ENCODE results near the gene USP12.

The USP12 gene

GRCh38 chr13:27188239-27188638, 16.6 kb upstream of the USP12 start:
- intact Hi-C loops (cut with DNase I) = no loop called here

GRCh38 chr13:27186295-27186694, 14.7 kb upstream of the USP12 start:
- intact Hi-C loops (cut with DNase I) = no loop called here
- DNase-seq = no peak

More at GRCh38 chr13:27188239-27188638, 16.6 kb upstream of the USP12 start:
- DNase-seq = no peak

DNA sequence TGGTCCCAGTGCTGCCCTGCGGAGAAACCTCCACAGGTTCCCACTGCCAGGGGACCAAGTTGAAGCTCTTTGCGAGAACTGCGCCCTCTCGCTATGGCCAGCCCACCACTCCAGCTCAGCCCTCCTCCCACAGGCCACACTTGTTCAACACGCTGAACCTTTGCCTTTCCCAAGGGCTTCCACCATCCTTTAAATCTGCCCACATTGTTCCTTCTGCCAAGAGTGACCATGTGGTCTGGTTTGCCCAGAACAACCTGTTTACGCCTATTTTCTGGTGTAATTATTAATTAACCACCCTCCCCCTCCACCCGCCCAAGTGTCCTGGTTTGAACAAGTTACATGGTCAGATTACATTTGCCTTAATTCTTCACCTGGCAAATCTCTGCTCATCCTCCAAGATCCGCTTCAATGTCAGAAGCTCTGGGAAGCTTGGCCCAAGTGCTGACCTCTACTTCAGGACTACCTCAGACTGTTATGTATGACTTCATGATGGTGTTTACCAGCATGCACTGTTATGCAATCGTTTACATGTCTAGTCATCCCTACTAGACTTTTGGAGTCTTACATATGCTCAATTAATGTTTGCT, 12.0 kb upstream of the USP12 start:
- DNase-seq = no peak
- intact Hi-C loops (cut with DNase I) = no loop called here

DNA sequence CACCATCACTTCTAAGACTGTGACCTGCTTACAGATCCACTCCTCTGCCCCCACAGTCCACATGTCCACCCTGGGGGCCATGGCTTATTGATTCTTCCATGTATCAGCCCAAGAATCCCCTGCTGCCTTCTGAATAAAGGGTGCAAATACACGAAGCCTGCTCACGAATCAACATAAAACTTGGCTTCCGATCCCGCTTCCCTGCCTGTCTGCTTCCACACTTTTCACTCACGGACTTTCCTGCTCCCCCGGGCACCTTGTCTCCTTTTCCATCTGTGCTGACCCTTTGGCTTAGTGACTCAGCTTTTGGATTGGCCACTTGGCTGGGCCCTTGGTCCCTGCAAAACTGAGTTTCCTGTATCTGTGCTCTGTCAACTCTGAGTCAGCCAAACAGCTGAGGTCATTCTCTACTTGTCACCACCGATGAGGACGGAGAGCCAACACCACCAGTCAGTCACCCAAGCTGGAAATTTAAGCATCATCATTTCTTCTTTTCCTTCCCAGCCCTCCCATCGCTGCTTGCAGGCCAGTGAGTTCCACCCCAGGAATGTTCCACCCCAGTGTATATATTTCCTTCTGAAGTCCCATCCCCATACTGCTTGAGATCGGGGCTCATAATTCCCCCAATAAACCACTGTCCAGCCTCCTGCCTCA, 11.4 kb upstream of the USP12 start:
- no peak for DNase-seq
- intact Hi-C loops (cut with DNase I) = no loop called here

DNA sequence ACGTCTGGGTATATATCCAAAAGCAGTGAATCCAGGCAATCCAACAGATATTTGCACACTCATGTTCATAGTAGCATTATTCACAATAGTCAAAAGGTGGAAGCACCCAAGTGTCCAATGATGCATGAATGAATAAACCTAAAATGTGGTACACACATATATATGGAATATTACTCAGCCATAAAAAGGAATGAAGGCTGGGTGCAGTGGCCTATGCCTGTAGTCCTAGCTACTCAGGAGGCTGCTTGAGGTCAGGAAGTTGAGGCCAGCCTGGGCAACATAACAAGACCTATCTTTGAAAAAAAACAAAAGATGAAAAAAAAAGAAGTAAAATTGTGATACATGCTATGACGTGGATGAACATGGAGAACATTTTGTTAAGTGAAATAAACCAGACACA, 10.4 kb upstream of the USP12 start:
- no peak for DNase-seq
- intact Hi-C loops (cut with DNase I) = no loop called here

GRCh38 chr13:27177852-27178251, 6.2 kb upstream of the USP12 start:
- intact Hi-C loops (cut with DNase I) = loop anchor here (10.0 kb wide), 1 partner anchor 133 kb away; no protein-coding TSS in a partner anchor
- DNase-seq = no peak

- DNase-seq = no peak
- intact Hi-C loops (cut with DNase I) = loop anchor here (10.0 kb wide), 1 partner anchor 132 kb away; no protein-coding TSS in a partner anchor
These were observed 5.1 kb upstream of the USP12 start for GRCh38 chr13:27176470-27177410.

- intact Hi-C loops (cut with DNase I) = loop anchor here (5.0 to 10.0 kb wide), 4 partner anchors 77 to 188 kb away; partner anchors contain the start of genes RASL11A and RPL21
- DNase-seq = no peak
These were observed 3.3 kb upstream of the USP12 start for GRCh38 chr13:27174766-27175455.

GRCh38 chr13:27172495-27172842, 858 bp upstream of the USP12 start:
- intact Hi-C loops (cut with DNase I) = loop anchor here (5.0 to 10.0 kb wide), 4 partner anchors 80 to 185 kb away; partner anchors contain the start of genes RASL11A and RPL21

DNA sequence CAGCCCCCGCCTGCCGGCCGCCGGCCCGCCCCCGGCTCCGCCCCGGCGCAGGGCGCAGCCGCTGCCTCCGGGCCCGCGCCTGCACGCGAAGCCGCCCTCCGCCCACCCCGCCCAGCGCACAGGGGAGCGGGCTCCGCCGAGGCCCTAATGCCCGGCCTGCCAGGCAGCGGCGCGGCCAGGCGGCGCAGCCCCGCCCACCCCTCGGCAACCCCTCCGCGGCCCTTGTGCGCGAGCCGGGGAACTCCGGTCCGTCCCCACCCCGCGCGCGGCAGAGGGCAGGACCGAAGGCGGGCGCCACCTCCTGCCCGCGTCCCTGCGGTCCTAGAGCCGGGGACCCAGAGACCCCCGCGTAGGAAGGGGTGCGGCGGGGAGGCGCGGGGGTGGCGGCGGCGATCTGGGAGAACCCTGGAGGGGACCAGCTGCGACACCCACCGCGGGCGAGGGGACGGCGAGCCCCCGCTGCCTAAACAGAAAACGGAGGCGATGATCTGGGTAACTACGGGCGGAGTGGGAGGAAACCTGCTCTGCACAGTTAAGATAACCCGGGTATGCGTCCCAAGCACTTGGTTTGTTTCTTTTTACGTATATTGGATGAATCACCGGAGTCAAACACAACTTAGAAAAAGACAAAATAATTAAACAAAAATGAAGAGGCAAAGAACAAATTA, 350 bp upstream of the USP12 start:
- intact Hi-C loops (cut with DNase I) = loop anchor here (2.0 to 10.0 kb wide), 5 partner anchors 80 to 187 kb away; partner anchors contain the start of genes RASL11A and RPL21
- DNase-seq = peak; percentile 78 to 98 (median 87)

More at GRCh38 chr13:27172495-27172842, 858 bp upstream of the USP12 start:
- DNase-seq = no peak

DNA sequence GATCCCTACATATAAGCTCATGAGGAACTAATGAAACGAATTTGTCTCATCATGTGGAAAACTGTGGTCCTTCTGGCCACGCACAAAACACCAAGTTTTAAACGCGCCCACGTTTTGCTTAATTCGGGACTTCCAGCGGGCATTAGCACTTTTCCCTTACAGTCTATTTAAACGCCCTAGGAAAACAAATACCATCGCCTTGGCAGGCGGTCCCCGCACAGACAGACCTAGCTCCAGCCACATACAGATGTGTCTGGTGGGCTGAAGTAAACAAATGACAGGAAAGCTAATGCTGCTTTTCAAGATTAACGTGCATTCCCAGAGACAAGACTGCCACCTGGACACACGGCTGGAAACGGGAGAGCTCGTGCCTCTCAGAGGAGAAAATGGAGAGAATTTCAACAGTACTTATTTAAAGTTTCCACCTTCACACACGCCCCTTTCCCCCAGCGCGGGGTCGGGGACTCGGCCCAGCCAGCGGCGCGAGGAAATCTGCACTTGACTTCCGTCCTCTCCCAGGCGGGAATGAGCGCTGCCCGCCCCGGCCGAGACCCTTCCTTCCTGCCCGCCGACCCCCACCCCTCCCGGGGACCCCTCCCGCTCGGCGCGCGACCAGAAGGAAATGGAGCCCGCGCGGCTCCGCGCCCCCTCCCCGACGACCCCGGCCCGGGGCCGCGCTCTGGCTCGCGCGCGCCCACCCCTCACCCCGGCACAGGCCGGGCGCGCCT, 931 bp downstream of the USP12 start:
- intact Hi-C loops (cut with DNase I) = loop anchor here (2.0 to 10.0 kb wide), 5 partner anchors 82 to 188 kb away; partner anchors contain the start of genes RASL11A and RPL21
- DNase-seq = peak in 6 of 10 donors; percentile 12 to 84 (median 59)

GRCh38 chr13:27170221-27170515, 1.4 kb downstream of the USP12 start:
- DNase-seq = no peak
- intact Hi-C loops (cut with DNase I) = loop anchor here (2.0 to 10.0 kb wide), 5 partner anchors 82 to 189 kb away; partner anchors contain the start of genes RASL11A and RPL21

DNA sequence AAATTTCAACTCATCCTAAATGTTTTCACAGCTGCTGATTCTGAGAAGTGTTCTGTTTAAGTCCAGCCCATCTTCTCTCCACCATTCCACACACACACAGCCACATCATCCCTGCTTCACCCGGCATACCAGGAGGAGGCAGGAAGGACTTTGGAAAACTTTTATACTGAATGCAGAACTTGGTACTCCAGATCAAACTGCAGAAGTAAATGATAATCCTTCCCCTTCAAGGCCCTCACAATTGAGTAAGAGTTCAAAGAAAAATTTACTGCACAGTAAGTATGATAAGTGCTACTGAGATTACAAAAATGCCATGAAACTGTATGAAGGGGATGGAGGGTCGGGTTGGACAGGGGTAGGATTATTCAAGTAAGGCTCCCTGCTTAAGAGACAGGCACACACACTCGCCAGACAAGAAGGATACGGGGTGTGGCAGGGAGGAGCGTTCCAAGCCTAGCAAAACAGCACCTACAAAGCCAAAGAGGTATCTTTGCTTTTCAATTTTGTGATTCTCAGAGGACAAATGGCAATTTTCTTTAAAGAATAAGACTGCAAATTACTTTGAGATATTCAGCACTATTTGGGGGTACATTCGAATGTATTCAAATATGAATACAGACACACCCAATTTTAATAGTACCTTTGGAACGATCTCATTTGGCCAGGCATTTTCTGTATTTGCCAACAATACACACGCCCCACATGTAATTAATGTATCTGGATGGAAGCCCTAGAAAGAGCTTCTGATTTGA, 2.5 kb downstream of the USP12 start:
- intact Hi-C loops (cut with DNase I) = no loop called here
- DNase-seq = no peak

GRCh38 chr13:27168086-27168485, 3.5 kb downstream of the USP12 start:
- DNase-seq = no peak
- intact Hi-C loops (cut with DNase I) = no loop called here

GRCh38 chr13:27166313-27166712, 5.3 kb downstream of the USP12 start:
- intact Hi-C loops (cut with DNase I) = no loop called here
- no peak for DNase-seq

GRCh38 chr13:27161980-27162379, 9.6 kb downstream of the USP12 start:
- intact Hi-C loops (cut with DNase I) = no loop called here
- DNase-seq = no peak

DNA sequence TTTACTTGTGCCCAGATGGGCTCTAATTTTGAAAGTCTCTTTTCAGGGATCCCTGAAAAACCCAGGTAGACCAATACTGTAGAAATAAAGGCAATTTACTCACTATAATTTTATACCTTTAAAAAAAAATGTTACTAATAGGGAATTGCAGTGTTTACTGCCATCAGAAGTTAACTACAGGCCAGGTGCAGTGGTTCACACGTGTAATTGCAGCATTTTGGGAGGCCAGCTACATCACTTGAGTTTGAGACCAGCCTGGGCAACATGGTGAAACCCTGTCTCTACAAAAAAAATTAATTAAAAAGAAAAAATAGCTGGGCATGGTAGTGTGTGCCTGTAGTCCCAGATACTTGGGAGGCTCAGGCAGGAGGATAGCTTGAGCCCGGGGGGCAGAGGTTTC, 10.2 kb downstream of the USP12 start:
- DNase-seq = no peak
- intact Hi-C loops (cut with DNase I) = no loop called here

DNA sequence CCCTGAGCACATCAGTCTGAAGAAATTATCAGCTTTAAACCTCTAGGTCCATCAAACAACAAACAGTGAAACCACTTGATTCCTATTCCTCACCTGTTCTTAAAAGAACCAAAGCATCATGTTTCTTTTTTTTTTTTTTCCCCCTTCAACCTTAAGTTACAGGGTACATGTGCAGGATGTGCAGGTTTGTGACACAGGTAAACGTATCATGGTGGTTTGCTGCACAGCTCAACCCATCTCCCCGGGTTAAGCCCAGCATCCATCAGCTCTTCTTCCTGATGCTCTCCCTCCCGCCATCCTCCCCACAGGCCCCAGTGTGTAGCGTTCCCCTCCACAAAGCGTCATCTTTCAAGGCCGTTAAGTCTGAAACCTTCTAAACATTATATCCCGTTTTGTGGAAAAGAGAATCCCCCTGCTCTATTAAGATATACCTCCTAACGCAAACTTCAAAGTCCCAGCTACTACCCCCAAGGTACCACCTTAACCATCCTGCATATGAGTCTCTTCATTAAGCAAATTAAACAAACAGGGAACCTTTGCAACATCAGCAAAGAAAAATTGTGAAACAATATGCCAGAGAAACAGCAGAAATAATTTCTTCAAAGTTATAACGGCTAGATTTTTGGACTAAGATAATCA, 10.8 kb downstream of the USP12 start:
- intact Hi-C loops (cut with DNase I) = no loop called here
- DNase-seq = no peak
